ENCODE data around the gene SCN1A. TPM values are rescaled to one million over a fixed set of nuclear protein-coding genes. Genes with fewer than 3 reads are reported as not detected.

SCN1A gene
- total and polyA plus RNA-seq, 2 of the 4 experiments (the other 2 are of a cell fraction) = under 0.01 TPM; not detected in 1

DNA sequence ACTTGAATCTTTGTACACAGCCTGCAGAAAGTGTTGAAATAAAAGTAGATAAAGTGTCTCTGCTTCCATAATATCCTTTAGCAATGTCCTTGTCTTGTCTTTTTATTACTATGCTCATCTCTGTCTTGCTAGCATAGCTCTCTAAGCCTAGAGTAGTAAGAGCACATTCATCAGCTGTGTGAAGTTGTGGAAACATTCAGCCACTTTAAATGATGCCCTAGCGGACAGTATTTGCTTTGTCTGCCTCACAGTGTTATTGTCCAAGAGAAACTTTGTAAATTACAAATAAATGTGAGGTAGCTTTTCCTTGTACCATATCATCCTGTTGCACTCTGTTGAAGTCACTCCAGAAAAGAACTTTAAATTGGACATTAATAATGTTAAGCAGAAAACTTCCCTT lies 113.9 kb downstream of the SCN1A start:
- Histone ChIP-seq H3K9ac (ENCODE audit: low read depth, low read length) (no peak overlapping the region), H3K4me2 (ENCODE audit: low read depth, low read length) (no peak overlapping the region), H2BK120ac (ENCODE audit: low read depth, low read length) (no peak overlapping the region), H3K36me3 (ENCODE audit: control insufficient read depth, insufficient read depth, low read length) (no peaks in the 10 kb centered on the region), H2BK15ac (ENCODE audit: low read depth, low read length) (no peak overlapping the region), H3K27me3 (ENCODE audit: control insufficient read depth, insufficient read depth, low read length) (peaks cover 1% of the 10 kb centered on the region; the same call in 1 of the 2 replicates), H3K4me1 (ENCODE audit: control insufficient read depth, insufficient read depth, low read length) (no peaks in the 10 kb centered on the region), H2BK20ac (ENCODE audit: low read depth, low read length) (no peak overlapping the region), H4K8ac (ENCODE audit: low read depth in 2 of 2, low read length in 2 of 2) (no peak overlapping the region), H2AK9ac (replicated peaks; ENCODE audit: low read depth, low read length, poor library complexity) (no peak overlapping the region), H3K23ac (ENCODE audit: low read depth, low read length) (no peak overlapping the region), H3K4me3 (ENCODE audit: insufficient read depth, low read depth, low read length) (no peak overlapping the region), H3K56ac (ENCODE audit: extremely low read depth, insufficient read depth, low read length) (no peak overlapping the region), H3K27ac (ENCODE audit: insufficient read depth, low read length) (no peak overlapping the region), H2AK5ac (ENCODE audit: low read depth, low read length) (no peak overlapping the region), H4K91ac (ENCODE audit: insufficient read depth, low read depth, low read length) (no peak overlapping the region), H3K18ac (ENCODE audit: low read depth, low read length) (no peak overlapping the region), H3K14ac (replicated peaks; ENCODE audit: low read depth, low read length) (no peak overlapping the region), H3K9me1 (ENCODE audit: insufficient read depth, low read length) (no peaks in the 10 kb centered on the region), H3K79me1 (ENCODE audit: low read depth in 1 of 2, low read length in 2 of 2) (no peaks in the 10 kb centered on the region), H4K5ac (ENCODE audit: low read depth, low read length) (no peak overlapping the region), H4K20me1 (ENCODE audit: insufficient read depth, low read length) (no peaks in the 10 kb centered on the region), H2BK5ac (ENCODE audit: low read depth, low read length, poor library complexity, severe bottlenecking) (no peak overlapping the region), H3K9me3 (ENCODE audit: control insufficient read depth, insufficient read depth, low read length) (no peaks in the 10 kb centered on the region), H2AFZ (replicated peaks; ENCODE audit: low read length, poor library complexity) (no peak overlapping the region), H3K4ac (ENCODE audit: low read depth, low read length) (no peak overlapping the region)
- DNase-seq (no peak), ATAC-seq (ENCODE audit: low read depth) (no peak)
- dilution Hi-C loops (cut with HindIII; ENCODE audit: low sequenced_read_pairs, unreplicated experiment) (no loop called here), intact Hi-C loops (cut with micrococcal nuclease) (no loop called here), in situ Hi-C loops (cut with MboI; ENCODE audit: low sequenced_read_pairs) (no loop called here)
- CTCF ChIA-PET = interaction anchor here (0.6 kb wide), 1 partner anchor 9 kb away, joined by 3 read pairs; no protein-coding TSS in a partner anchor
- POLR2A ChIA-PET (ENCODE audit: unreplicated experiment) = no interaction called here
- BruUV-seq (replicated peaks) = no TSS peak
- TF ChIP-seq POLR2A (IDR thresholded peaks at IDR 0.05; ENCODE audit: low read depth, low read length) (no peak), CHD1 (IDR thresholded peaks at IDR 0.05; ENCODE audit: low read depth, low read length) (no peak), NFE2L2 (IDR thresholded peaks at IDR 0.05; ENCODE audit: low read depth, low read length) (no peak), RFX5 (IDR thresholded peaks at IDR 0.05; ENCODE audit: low read depth, low read length) (no peak), FOS (IDR thresholded peaks at IDR 0.05; ENCODE audit: low read depth, low read length) (no peak), BHLHE40 (IDR thresholded peaks at IDR 0.05; ENCODE audit: low read depth, low read length) (no peak), RCOR1 (IDR thresholded peaks at IDR 0.05; ENCODE audit: insufficient replicate concordance, low read length) (no peak), MAZ (IDR thresholded peaks at IDR 0.05; ENCODE audit: borderline replicate concordance, low read depth, low read length) (no peak), MAFK (IDR thresholded peaks at IDR 0.05; ENCODE audit: low read depth, low read length) (no peak)
- TF ChIP-seq, protein P1, sequence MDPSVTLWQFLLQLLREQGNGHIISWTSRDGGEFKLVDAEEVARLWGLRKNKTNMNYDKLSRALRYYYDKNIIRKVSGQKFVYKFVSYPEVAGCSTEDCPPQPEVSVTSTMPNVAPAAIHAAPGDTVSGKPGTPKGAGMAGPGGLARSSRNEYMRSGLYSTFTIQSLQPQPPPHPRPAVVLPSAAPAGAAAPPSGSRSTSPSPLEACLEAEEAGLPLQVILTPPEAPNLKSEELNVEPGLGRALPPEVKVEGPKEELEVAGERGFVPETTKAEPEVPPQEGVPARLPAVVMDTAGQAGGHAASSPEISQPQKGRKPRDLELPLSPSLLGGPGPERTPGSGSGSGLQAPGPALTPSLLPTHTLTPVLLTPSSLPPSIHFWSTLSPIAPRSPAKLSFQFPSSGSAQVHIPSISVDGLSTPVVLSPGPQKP (IDR thresholded peaks at IDR 0.05; ENCODE audit: borderline replicate concordance, low read depth, low read length) = no peak
- TF ChIP-seq, protein P2, sequence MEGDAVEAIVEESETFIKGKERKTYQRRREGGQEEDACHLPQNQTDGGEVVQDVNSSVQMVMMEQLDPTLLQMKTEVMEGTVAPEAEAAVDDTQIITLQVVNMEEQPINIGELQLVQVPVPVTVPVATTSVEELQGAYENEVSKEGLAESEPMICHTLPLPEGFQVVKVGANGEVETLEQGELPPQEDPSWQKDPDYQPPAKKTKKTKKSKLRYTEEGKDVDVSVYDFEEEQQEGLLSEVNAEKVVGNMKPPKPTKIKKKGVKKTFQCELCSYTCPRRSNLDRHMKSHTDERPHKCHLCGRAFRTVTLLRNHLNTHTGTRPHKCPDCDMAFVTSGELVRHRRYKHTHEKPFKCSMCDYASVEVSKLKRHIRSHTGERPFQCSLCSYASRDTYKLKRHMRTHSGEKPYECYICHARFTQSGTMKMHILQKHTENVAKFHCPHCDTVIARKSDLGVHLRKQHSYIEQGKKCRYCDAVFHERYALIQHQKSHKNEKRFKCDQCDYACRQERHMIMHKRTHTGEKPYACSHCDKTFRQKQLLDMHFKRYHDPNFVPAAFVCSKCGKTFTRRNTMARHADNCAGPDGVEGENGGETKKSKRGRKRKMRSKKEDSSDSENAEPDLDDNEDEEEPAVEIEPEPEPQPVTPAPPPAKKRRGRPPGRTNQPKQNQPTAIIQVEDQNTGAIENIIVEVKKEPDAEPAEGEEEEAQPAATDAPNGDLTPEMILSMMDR (conservative IDR thresholded peaks at IDR 0.05; ENCODE audit: low read depth, low read length) = no peak
- no CpG with 5 or more reads among the region's 1 CpG for WGBS, 2 experiments (ENCODE audit: extremely low coverage in 2 of 2, insufficient read length in 1 of 2)
